ENCODE results near the gene CARHSP1.
"Not testable (repeated sequence)": the region's sequence is repeated elsewhere in the genome, so short reads cannot be mapped to it uniquely, and the experiment has no call there.

CARHSP1 gene

DNA sequence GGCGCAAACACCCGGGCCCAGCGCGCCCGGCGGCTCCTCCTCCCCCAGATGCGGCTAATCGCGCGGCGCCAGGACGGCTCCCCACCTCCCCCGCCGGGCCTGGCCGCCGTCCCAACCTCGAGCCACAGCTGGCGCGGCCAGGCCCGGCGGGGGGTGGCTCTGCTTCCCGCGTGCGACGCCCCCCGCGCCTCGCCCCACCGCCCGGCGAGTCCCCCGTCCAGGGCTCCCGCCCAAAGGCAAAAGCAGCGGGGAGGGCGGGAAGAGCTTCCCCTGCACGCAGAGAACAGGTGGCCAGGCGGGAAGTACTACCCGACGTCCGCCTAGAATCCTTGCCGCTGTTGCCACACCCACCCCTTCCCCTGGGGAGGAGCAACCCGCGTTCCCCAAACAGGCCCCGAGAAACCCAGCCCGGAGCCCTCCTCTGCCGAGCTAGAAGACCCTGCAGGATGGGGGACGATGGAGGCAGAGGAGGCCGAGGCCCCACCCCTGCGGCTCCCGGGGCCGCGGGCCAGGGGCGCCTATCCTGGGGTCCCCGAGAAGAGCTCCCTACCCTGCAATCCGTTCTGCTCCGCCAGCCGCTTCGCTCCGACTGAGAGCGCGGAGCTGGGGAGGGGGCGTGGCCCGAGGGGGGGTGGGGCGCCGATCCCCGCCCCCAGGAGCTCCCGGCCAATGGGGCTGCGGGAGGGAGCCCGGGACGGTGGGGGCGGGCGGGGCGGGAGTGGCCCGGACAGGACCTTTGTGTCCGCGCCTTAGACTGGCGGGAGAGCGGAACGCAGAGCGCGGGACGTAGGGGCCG lies at the start of gene CARHSP1:
Gene CARHSP1 (minus strand): TSS at position 591 of the 796 bp plus-strand sequence. CDS start 9,678 bp downstream, outside the sequence.
- TF ChIP-seq, protein P1, sequence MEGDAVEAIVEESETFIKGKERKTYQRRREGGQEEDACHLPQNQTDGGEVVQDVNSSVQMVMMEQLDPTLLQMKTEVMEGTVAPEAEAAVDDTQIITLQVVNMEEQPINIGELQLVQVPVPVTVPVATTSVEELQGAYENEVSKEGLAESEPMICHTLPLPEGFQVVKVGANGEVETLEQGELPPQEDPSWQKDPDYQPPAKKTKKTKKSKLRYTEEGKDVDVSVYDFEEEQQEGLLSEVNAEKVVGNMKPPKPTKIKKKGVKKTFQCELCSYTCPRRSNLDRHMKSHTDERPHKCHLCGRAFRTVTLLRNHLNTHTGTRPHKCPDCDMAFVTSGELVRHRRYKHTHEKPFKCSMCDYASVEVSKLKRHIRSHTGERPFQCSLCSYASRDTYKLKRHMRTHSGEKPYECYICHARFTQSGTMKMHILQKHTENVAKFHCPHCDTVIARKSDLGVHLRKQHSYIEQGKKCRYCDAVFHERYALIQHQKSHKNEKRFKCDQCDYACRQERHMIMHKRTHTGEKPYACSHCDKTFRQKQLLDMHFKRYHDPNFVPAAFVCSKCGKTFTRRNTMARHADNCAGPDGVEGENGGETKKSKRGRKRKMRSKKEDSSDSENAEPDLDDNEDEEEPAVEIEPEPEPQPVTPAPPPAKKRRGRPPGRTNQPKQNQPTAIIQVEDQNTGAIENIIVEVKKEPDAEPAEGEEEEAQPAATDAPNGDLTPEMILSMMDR (IDR thresholded peaks at IDR 0.05) = no peak
- H3K27me3 Mint-ChIP-seq (ENCODE audit: low read depth, poor library complexity) = peaks cover 3% of the 10 kb centered on the region
- H3K4me1 Mint-ChIP-seq = peaks cover 53% of the 10 kb centered on the region
- H3K36me3 Mint-ChIP-seq (ENCODE audit: low read depth) = no peaks in the 10 kb centered on the region
- H3K4me3 Mint-ChIP-seq = peak within 1 kb of the TSS; percentile 93
- DNase-seq = peak; percentile 92
- H3K9me3 Mint-ChIP-seq = no peaks in the 10 kb centered on the region
- H3K27ac Mint-ChIP-seq = peak within 1 kb of the TSS; percentile 58

DNA sequence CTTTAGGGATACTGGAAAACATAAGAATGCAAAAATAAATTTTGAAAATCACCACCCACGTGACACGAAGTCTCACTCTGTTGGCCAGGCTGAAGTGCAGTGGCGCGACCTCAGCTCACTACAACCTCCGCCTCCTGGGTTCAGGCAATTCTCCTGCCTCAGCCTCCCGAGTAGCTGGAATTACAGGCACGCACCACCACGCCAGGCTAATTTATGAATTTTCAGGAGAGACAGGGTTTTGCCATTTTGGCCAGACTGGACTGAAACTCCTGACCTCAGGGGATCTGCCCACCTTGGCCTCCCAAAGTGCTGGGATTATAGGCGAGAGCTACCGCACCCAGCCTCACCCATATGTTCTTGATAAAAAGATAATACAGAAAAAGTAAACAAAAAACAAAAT lies 48.5 kb upstream of the CARHSP1 start:
- not testable (repeated sequence) for H3K4me1 Mint-ChIP-seq; H3K9me3 Mint-ChIP-seq; H3K27ac Mint-ChIP-seq; H3K27me3 Mint-ChIP-seq (ENCODE audit: low read depth, poor library complexity); DNase-seq; H3K4me3 Mint-ChIP-seq
- peaks cover 92% of the 10 kb centered on the region for H3K36me3 Mint-ChIP-seq (ENCODE audit: low read depth)

DNA sequence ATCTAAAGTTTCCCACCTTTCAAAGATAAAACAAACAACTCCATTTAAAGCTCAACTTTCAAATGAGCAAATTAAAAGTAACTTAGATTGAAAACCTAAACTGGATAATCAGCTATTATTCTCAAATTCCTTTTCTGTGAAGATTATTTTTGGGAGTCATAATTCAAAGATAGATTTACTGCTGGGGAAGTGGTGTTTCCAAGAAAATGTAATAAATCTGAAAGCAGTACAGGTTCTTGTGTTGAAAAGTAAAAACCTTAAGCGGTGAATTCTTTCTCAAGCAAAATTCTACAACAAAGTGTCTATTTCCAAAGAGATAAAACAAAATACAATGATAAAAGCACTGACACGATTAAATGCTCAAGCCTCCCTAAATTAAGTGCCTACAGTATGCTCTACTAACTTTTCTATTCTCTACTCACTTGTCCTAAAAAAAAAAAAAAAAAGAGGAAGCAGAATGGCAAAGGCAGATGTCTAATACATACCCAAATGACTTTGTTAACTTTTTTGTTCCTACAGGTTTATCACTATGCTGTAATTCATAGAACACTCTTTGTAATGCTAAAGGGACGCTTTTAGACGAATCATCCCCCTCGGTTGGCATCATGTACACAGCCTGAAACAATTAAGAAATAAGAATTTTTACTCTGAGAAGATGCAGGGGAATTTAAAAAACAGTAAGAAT lies 47.9 kb upstream of the CARHSP1 start:
- peak overlapping the region; percentile 34 for H3K27ac Mint-ChIP-seq
- no peak overlapping the region for H3K4me3 Mint-ChIP-seq
- no peaks in the 10 kb centered on the region for H3K27me3 Mint-ChIP-seq (ENCODE audit: low read depth, poor library complexity)
- peaks cover 97% of the 10 kb centered on the region for H3K36me3 Mint-ChIP-seq (ENCODE audit: low read depth)
- TF ChIP-seq, protein P1 (IDR thresholded peaks at IDR 0.05) = no peak
- H3K4me1 Mint-ChIP-seq = peaks cover 6% of the 10 kb centered on the region
- DNase-seq = no peak
- no peaks in the 10 kb centered on the region for H3K9me3 Mint-ChIP-seq

DNA sequence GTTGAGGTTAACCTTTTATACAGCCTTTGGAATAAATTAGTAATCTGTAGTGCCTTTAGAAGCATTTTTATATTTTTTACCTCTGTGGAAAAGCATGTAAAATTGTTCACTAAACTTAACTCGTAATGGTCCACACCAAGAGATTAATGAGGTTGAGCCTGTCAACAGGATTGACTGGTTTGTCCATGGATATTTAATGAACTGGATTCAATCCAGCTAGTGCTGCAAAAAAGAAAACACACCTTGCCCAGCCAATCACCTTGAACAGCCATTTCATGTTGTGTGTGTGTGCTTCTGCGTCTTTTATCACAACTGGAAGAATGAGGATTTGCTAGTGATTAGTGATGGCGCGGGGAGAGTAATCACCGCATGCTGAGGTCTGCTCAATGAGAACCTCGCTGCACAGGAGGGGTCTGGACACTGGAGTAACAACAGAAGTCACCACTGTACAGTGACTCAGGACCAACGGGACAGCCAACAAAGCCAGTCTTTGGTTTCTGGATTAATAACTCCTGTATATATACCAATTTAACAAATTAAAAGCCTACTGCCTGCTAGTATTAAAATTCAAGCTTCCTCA lies 47.0 kb upstream of the CARHSP1 start:
- Mint-ChIP-seq H3K4me3 (no peak overlapping the region), H3K9me3 (no peaks in the 10 kb centered on the region)

DNA sequence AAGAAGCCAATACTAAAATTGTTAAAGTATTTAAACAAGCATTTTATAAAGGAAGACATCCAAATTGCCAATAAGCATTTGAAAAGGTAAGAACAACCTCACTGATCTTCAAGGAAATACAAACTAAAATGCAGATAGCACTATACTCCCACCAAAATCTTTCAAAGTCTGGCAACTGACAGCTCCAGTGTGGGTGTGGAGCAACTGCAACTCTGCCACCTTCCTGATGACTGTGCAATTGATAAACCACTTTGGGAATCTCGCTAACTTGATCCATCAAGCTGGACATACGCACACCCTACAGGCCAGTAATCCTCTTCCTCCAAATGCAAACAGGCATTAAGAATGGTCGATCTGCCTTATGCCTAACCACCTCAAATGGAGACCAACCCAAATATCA lies 45.3 kb upstream of the CARHSP1 start:
- H3K27me3 Mint-ChIP-seq (ENCODE audit: low read depth, poor library complexity) = no peaks in the 10 kb centered on the region
- H3K4me1 Mint-ChIP-seq = peaks cover 6% of the 10 kb centered on the region
- no peak overlapping the region for H3K27ac Mint-ChIP-seq
- no peak overlapping the region for H3K4me3 Mint-ChIP-seq
- TF ChIP-seq, protein P1 (IDR thresholded peaks at IDR 0.05) = no peak
- H3K9me3 Mint-ChIP-seq = no peaks in the 10 kb centered on the region
- DNase-seq = no peak
- H3K36me3 Mint-ChIP-seq (ENCODE audit: low read depth) = peaks cover 88% of the 10 kb centered on the region

More for the DNA sequence above, 47.0 kb upstream of the CARHSP1 start:
- Mint-ChIP-seq H3K27me3 (ENCODE audit: low read depth, poor library complexity) (no peaks in the 10 kb centered on the region), H3K27ac (peak overlapping the region; percentile 72), H3K36me3 (ENCODE audit: low read depth) (peaks cover 97% of the 10 kb centered on the region), H3K4me1 (peaks cover 6% of the 10 kb centered on the region)
- no peak for DNase-seq
- TF ChIP-seq, protein P1 (IDR thresholded peaks at IDR 0.05) = no peak

DNA sequence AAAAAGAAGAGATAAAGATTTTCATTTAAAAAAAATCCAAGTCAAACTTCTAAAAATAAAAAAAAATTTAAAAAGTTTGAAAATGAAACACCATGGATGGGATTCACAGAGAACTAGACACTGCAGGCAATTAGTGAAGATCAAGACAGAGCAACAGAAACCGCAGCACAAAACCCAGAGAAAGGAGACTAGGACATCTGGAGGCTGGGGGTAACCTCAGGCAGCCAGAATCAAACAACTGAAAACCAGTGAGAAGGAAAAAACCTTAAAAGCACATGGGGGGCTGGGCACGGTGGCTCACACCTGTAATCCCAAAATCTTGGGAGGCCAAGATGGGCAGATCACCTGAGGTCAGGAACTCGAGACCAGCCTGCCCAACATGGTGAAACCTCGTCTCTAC lies 44.0 kb upstream of the CARHSP1 start:
- TF ChIP-seq, protein P1 (IDR thresholded peaks at IDR 0.05) = no peak
- Mint-ChIP-seq H3K9me3 (no peaks in the 10 kb centered on the region), H3K4me3 (no peak overlapping the region), H3K4me1 (peaks cover 6% of the 10 kb centered on the region), H3K27me3 (ENCODE audit: low read depth, poor library complexity) (no peaks in the 10 kb centered on the region), H3K27ac (no peak overlapping the region), H3K36me3 (ENCODE audit: low read depth) (peaks cover 85% of the 10 kb centered on the region)
- no peak for DNase-seq

Data from nephron progenitor cell (in vitro differentiated cells).